Neural cell (in vitro differentiated cells): ENCODE results near the gene DOCK2.

Experiments
- CTCF ChIP-seq: fragments of 450-650 bp; IDR thresholded peaks from 2 replicates; pipeline ENCODE4 v1.5.1; 2014; ENCODE audit warnings: antibody characterized with exemption, mild to moderate bottlenecking, moderate library complexity; ENCODE audit not compliant: poor library complexity, severe bottlenecking
- EP300 ChIP-seq: fragments of 450-650 bp; conservative IDR thresholded peaks from 2 replicates; pipeline ENCODE4 v1.6.1; 2014; ENCODE audit warnings: antibody characterized with exemption, mild to moderate bottlenecking, moderate library complexity; ENCODE audit not compliant: poor library complexity, severe bottlenecking
- EZH2 ChIP-seq: fragments of 200-600, 300-800 bp; shearing (Covaris generic), sonication (generic); IDR thresholded peaks from 2 replicates; pipeline ENCODE4 v1.6.1; 2014; ENCODE audit warnings: antibody characterized with exemption, low read length, borderline replicate concordance, mild to moderate bottlenecking; ENCODE audit not compliant: insufficient read depth, poor library complexity, severe bottlenecking
- MXI1 ChIP-seq: fragments of 450-650 bp; conservative IDR thresholded peaks from 2 replicates; pipeline ENCODE4 v1.6.1; 2014; ENCODE audit warnings: antibody characterized with exemption, mild to moderate bottlenecking; ENCODE audit not compliant: poor library complexity, severe bottlenecking
- POLR2AphosphoS5 ChIP-seq: IDR thresholded peaks from 2 replicates; pipeline ENCODE4 v1.6.1; 2012
- RAD21 ChIP-seq: fragments of 450-650 bp; conservative IDR thresholded peaks from 2 replicates; pipeline ENCODE4 v1.6.1; 2014; ENCODE audit warnings: antibody characterized with exemption, mild to moderate bottlenecking, moderate library complexity
- TAF1 ChIP-seq: IDR thresholded peaks from 2 replicates; pipeline ENCODE4 v1.6.1; 2012; ENCODE audit warnings: low read depth

- TF ChIP-seq POLR2AphosphoS5 (no peak), EP300 (no peak), CTCF (no peak), EZH2 (no peak), MXI1 (no peak), TAF1 (no peak), RAD21 (no peak)
These were observed 164.3 kb downstream of the DOCK2 start for GRCh38 chr5:169801324-169801777.
